ENCODE measurements around the gene ARPP19.
"Not testable (repeated sequence)": the region's sequence is repeated elsewhere in the genome, so short reads cannot be mapped to it uniquely, and the experiment has no call there.

Gene ARPP19

GRCh38 chr15:52546031-52546751 is 22.6 kb downstream of the ARPP19 start:
- DNase-seq: no peak

- no peak for DNase-seq
Measured at GRCh38 chr15:52540374-52541012, 28.3 kb downstream of the ARPP19 start.

- no peak for DNase-seq
Measured at GRCh38 chr15:52537459-52537858, 31.4 kb downstream of the ARPP19 start.

DNA sequence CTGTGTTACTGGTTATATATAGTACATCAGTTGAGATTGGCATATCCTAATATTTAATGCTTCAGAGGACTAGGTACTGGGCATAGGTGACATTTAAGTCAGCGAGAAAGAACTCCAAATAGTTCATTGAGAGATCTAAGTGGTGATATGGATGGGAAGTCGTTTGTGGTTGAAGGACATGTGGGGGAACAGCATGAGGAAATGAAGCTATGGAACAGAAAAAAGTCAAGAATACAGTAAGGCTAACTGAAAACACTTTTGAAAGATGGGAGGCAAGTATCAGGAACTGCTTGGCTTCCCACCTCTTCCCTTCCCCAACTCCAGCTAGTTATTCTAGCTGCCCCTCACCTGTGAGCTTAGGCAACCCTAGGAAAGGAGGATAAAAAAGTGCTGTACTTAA is 36.4 kb downstream of the ARPP19 start:
- DNase-seq: no peak

DNA sequence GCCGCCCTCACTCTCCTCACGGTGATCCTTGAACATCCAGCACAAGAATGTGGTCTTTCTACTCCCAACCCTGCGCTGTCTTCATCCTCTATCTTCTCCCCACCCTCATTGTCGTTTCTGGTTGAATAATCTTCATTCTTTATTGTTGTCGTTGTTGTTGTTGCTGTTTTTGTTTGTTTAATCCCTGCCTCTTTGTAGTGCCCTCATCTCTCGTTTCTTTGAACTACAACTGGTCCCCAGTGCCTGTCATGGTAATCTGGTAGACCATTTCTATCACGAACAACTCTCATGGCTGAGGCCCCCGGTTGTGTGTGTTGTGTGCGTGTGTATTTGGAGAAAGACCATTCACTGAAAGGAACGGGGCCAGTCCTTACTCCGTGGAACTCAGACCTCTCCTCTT is 38.9 kb downstream of the ARPP19 start:
- DNase-seq: no peak

- DNase-seq: no peak
Measured at GRCh38 chr15:52529341-52529924, 39.4 kb downstream of the ARPP19 start.

GRCh38 chr15:52528564-52529340 is 40.1 kb downstream of the ARPP19 start, which contains the start of gene MYO5A:
Gene MYO5A (minus strand): TSS chr15:52528880. CDS start chr15:52528806, 74 bp downstream.
- DNase-seq: peak; percentile 76

DNA sequence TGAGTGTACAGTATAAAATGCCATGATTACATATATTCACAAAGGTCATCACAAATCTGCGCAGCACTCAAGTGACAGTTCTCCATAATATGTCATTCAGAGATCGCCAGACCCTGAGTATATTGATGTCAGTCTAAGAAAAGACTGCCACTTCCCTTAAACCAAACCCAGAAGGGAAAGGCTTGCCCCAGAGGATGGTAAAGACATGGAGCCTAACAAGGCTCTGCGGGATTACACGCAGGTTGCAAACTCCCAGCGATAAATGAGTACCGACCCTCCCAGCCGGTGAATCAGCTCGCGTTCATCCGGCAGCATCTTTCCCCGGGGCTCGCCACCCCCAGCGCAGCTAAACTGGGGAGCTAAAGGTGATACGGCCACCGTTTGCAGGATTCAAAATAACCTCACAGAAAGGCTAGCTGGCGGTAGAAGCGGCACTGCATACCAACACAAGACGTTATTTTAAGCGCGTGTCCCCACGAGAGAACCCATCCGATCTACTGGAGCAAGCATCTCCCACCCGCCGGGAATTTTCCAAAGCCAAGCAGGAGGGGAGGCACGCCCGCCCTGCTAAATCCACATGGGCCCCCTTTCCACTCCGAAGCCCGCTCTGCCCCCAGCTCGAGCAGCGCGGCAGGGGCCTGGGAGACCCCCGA is 40.8 kb downstream of the ARPP19 start:
- DNase-seq: peak; percentile 20

DNA sequence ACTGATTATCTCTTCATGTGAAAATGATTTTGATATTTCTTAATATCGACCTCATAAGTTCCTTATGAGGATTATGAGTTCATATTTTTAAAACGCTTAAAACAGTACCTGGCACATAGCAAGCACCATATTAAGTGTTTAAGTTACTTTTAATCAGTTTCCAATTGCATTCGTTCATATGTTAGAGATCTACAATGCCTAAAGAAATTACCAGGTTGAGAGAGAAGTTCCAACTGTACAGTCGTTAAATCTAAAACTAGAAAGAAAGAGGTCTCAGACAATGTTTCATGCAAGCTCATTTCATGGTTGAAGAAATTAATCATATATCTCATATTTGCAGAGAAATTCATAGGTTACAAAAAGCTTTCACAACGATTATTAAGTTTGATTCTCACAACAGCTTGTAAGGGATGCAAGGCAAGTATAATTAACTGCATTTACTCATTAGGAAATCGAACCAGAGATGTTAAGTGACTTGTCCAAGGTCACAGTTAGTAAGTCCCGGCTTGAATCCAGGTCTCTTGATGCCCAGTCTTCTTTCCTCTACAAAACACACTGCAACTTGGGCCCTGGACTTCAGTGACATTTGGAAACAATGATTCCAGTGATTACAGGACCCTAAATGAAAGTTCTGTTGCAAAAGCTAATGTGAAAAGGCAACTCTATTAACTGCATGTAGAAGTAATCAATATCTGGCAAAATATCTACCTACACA is 41.5 kb downstream of the ARPP19 start:
- no peak for DNase-seq

DNA sequence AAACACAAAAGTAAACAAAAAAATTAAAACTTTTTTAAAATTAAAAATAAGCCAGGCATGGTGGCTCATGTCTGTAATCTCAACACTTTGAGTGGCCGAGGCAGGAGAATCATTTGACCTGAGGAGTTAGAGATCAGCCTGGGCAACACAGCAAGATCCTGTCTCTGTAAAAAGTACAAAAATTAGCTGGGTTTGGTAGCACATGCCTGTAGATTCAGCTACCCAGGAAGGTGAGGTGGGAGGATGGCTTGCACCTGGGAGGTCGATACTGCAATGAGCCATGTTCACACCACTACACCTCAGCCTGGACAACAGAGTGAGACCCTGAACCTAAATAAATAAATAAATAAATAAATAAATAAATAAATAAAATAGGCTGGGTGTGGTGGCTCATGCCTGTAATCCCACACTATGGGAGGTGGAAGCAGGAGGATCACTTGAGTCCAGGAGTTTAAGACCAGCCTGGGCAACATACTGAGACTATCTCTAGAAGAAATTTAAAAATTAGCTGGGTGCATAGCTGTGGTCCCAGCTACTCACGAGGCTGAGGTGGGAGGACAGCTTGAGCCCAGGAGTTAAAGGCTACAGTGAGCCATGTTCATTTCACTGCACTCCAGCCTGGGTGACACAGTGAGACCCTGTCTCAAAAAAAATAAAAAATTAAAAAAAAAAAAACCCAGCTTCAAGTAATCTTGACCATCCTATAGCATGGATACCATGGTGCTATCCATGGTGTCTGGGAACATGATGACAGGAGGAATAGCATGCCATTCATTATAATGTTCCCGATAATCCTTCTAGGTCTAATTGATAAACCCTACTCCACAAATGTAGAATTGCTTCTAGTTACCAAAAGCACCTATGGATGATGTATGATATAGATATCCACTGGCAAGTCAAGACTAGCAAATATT is 44.4 kb downstream of the ARPP19 start:
- no peak for DNase-seq

GRCh38 chr15:52523647-52524046 is 45.2 kb downstream of the ARPP19 start:
- no peak for DNase-seq

DNA sequence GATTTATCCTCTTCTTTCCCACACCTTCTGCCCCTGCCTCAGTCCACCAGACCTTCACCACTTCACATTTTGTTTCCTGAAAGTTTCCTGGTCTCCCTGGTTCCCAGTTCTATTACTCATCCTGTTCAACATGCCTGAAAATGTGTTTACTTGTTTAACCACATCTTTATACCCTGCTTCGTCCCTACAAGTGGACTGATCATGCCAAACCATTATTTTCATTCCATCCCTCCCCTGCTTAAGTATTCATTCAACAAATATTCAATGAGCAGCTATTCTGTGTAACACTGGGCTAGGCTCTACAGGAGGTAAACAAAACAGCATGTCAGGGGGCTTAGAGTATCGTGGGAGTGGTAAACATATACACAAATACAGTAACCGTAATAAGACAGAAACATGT is 45.6 kb downstream of the ARPP19 start:
- no peak for DNase-seq

- no peak for DNase-seq
Measured at GRCh38 chr15:52521682-52522081, 47.1 kb downstream of the ARPP19 start.

DNA sequence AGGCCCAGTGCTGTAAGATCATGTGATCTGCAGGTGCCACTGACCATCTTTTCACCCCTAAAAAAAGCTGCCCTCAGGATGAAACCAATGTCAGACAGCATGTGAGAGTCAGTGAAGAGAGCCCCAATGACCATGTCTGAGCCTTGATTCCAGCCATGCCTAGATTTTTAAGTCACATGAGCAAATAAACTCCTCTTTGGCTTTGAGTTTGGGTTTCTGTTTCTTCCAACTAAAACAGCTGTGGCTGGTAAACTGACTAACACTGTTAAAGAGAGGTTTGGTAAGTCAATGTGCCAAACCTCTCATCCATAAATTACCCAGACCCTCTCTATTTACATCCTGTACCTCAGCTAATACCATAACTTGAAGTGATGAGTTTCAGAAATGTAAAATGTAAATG is 48.4 kb downstream of the ARPP19 start:
- no peak for DNase-seq

DNA sequence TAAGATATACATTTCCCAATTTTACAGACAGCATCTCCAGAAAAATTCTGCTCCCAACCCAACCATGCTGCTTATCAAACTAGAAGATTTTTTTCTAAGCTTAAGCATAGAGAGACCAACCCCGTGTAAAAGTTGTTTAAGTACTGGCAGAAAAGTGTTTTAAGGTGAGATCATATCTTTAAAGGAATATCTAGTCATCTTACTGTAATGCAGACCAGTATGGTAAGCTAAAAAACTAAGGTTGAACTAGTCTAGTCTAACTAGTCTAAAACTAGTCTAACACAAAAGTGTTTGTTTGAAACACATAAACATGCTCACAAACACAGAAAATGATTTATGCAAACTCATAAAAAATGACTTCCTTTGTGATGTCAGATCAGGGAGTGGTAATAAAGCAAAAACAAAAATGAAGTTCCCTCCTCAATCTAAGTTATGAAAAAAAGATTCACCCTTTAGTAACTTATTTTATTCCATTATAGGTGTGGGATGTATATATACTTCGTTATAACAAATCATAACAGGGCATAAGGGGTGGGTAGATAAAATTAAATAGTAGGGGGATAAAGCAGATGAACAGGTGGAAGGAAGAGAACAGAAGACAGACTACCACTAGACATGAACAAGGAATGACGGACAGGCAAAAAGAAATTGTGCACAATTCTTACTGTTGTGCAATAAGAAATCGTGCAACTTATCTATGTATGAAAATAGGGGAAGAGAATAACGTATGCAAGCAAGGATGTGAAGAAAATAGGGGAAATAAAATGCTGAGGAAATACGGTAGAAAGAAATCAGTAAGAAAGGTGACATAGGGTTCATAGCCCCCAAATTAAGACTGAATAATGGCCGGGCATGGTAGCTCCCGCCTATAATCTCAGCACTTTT is 50.1 kb downstream of the ARPP19 start:
- DNase-seq: no peak

DNA sequence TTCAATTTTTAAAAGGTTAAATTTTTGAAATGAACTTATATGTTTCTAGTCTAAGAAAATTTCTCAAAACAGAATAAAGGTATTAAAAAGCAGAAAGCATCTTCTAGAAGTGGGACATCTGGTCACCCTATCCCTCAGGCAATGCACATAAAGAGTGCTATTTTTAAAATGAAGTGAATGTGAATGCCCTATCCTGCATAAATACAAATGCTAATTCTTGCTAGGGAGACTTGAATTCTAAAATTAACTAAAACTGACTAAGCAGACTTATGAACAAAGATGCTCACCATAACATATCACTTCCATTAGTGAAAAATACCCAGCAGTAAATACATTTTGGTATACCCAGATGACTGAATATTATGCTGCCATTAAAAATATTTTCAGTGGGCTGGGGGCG is 51.8 kb downstream of the ARPP19 start:
- no peak for DNase-seq

- no peak for DNase-seq
Measured at GRCh38 chr15:52515343-52515742, 53.5 kb downstream of the ARPP19 start.

DNA sequence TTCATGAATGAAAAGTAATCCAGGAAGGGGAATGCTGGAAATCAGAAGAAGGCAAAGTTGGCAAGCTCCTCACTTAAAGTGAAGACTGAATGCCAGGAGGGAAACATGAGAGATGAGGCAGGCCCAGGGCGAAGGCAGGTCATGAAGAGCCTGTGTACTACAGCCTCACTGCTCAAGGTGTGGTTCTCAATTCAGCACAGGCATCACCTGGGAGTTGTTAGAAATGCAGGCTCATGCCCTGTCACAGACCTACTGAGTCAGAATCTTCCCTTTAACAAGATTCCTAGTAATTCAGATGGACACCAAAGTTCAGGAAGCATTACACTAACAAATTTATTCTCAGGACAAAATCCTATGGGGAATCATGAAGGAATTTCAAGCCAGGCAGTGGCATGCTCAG is 54.3 kb downstream of the ARPP19 start:
- no peak for DNase-seq

DNA sequence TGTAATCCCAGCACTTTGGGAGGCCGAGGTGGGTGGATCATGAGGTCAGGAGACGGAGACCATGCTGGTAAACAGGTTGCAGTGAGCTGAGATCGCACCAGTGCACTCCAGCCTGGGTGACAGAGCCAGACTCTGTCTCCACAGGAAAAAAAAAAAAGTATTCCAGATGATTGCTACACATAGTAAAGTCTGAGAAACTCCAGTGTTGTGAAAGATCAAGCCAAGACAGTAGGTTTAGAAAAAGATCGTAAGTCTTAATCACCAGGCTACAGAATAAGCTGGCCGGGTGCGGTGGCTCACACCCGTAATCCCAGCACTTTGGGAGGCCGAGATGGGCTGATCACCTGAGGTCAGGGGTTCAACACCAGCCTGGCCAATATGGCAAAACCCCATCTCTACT is 56.0 kb downstream of the ARPP19 start:
- DNase-seq: not testable (repeated sequence)

DNA sequence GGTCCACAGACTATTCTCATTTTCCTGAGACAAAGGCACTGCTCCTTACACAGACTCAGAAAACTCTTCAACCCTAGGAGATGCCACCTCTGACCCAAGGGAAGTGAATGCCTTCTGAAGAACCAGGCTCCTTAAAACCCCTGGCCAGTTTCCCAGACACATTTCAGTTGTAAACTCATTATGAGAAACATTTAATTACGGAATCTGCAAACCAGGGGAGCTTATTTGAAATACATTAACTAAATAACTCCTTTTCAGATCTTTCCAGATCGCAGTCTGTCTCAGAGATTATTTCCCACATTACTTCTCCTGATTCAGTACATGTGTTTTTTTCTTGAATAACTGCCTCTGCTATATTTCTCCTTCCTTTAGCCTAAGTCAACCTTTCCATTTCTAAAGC is 57.7 kb downstream of the ARPP19 start:
- DNase-seq: no peak
